HepG2 (cell line): ENCODE results near the gene SCRN3. TPM values are rescaled to one million over a fixed set of nuclear protein-coding genes. Genes with fewer than 3 reads are reported as not detected.

Experiments
- ATAC-seq: fragments of 200-7000 bp; cut with Tn5 transposase; 3 replicates; pipeline ENCODE4 v1.9.1; 2020; ENCODE audit warnings: mild to moderate bottlenecking, moderate library complexity
- Bru-seq: library from RNA; stranded (reverse); fragments of 400-500 nt; gene quantifications from one replicate; lab custom pipeline; 2021; lab: Mats Ljungman, UMichigan
- BruChase-seq, 2 experiments: library from RNA; stranded (reverse); fragments of 400-500 nt; gene quantifications; one replicate each; lab custom pipeline; 2021; lab: Mats Ljungman, UMichigan
- BruUV-seq: library from RNA; stranded (reverse); fragments of 400-500 nt; replicated peaks from 2 replicates; lab custom pipeline; 2021; lab: Mats Ljungman, UMichigan
- CTCF ChIA-PET: fragments of 300-600 bp; formaldehyde crosslinking; extraction: SDS; loops from one replicate; lab custom pipeline; 2021; ENCODE audit warnings: low total read pairs, inconsistent platforms, low intra/inter-chr PET ratio; lab: Yijun Ruan, JAX
- POLR2A ChIA-PET: fragments of 350-600 bp; sonication (Branson Sonifier 250); formaldehyde crosslinking; loops from one replicate; lab custom pipeline; 2020; ENCODE audit warnings: antibody characterized with exemption, inconsistent platforms; lab: Yijun Ruan, JAX
- DNase-seq: peaks from one replicate; pipeline ENCODE4 v3.0.0-alpha.2; 2015; ENCODE audit warnings: low spot score
- FAIRE-seq: peaks from 3 replicates; lab custom pipeline; 2011; peaks lifted over from hg19 to GRCh38; lab: Jason Lieb, UNC
- H2AFZ ChIP-seq: one replicate; pipeline ENCODE4 v1.6.1; 2011; ENCODE audit warnings: low read length, inconsistent platforms
- H3K27ac ChIP-seq: fragments of 300-600 bp; 3 replicates; pipeline ENCODE4 v1.8.0; 2011; ENCODE audit warnings: mixed run types, mild to moderate bottlenecking, mixed read lengths, low read length, inconsistent platforms; ENCODE audit not compliant: insufficient read depth; ENCODE audit errors: extremely low read length
- H3K27me3 ChIP-seq, 2 experiments: fragments of 200-600 bp in 1 of 2; 2 replicates in 1 of 2; 3 replicates in 1 of 2; pipeline versions ENCODE4 v1.6.0 to v1.8.0; 2011; ENCODE audit warnings: low read length in 2 of 2, mild to moderate bottlenecking in 2 of 2, moderate library complexity in 2 of 2, inconsistent platforms in 1 of 2; ENCODE audit not compliant: insufficient read depth in 2 of 2, control insufficient read depth in 1 of 2
- H3K36me3 ChIP-seq, 2 experiments: fragments of 200-600 bp in 1 of 2; replicated peaks in 1 of 2; 2 replicates in 1 of 2; 3 replicates in 1 of 2; pipeline versions ENCODE4 v1.5.1 to v1.8.0; 2011; ENCODE audit warnings: low read length in 2 of 2, inconsistent platforms in 1 of 2; ENCODE audit not compliant: insufficient read depth in 2 of 2, control insufficient read depth in 1 of 2
- H3K4me1 ChIP-seq: 2 replicates; pipeline ENCODE4 v1.5.1; 2012; ENCODE audit warnings: low read length, inconsistent platforms; ENCODE audit not compliant: insufficient read depth
- H3K4me2 ChIP-seq: 2 replicates; pipeline ENCODE4 v1.6.0; 2011; ENCODE audit warnings: low read depth, low read length, inconsistent platforms
- H3K4me3 ChIP-seq, 3 experiments: fragments of 200-600 bp in 1 of 3; sonication (generic), shearing (Covaris generic) in 1 of 3; replicated peaks in 1 of 3; 2 replicates each; pipeline ENCODE4 v1.5.1; 2011 to 2016; ENCODE audit warnings: low read length in 3 of 3, inconsistent platforms in 2 of 3, low read depth in 2 of 3, mild to moderate bottlenecking in 2 of 3, control low read depth in 1 of 3, mixed read lengths in 1 of 3; ENCODE audit not compliant: insufficient read depth in 1 of 3
- H3K79me2 ChIP-seq: one replicate; pipeline ENCODE4 v1.6.1; 2011; ENCODE audit warnings: low read length, inconsistent platforms; ENCODE audit not compliant: insufficient read depth
- H3K9ac ChIP-seq: 2 replicates; pipeline ENCODE4 v1.6.0; 2011; ENCODE audit warnings: mild to moderate bottlenecking, low read depth, low read length, inconsistent platforms; ENCODE audit not compliant: insufficient read depth
- H3K9me3 ChIP-seq: 2 replicates; pipeline ENCODE4 v1.5.1; 2012; ENCODE audit warnings: mild to moderate bottlenecking, low read length
- H4K20me1 ChIP-seq: 2 replicates; pipeline ENCODE4 v1.6.0; 2011; ENCODE audit warnings: inconsistent platforms, mild to moderate bottlenecking, low read length, moderate library complexity; ENCODE audit not compliant: insufficient read depth
- CEBPZ ChIP-seq: IDR thresholded peaks from 2 replicates; pipeline ENCODE4 v1.6.1; 2012; ENCODE audit warnings: low read length, improper control_type of control experiment
- CENPX ChIP-seq: sonication (generic); formaldehyde crosslinking; IDR thresholded peaks from 2 replicates; pipeline ENCODE4 v1.9.0; 2021; ENCODE audit warnings: mild to moderate bottlenecking, missing genetic modification reagents, moderate library complexity
- ELK4 ChIP-seq: sonication (generic); formaldehyde crosslinking; IDR thresholded peaks from 2 replicates; pipeline ENCODE4 v1.9.0; 2021; ENCODE audit warnings: missing genetic modification reagents, borderline replicate concordance
- FOXK2 ChIP-seq: fragments of 450-650 bp; IDR thresholded peaks from 2 replicates; pipeline ENCODE4 v1.6.1; 2016
- MEIS2 ChIP-seq: sonication (generic); formaldehyde crosslinking; IDR thresholded peaks from 2 replicates; pipeline ENCODE4 v1.9.0; 2021; ENCODE audit warnings: mild to moderate bottlenecking, missing genetic modification reagents
- SNRNP70 ChIP-seq: fragments of 200-400 bp; formaldehyde crosslinking; IDR thresholded peaks from 2 replicates; pipeline ENCODE4 v1.6.1; 2017; ENCODE audit warnings: mild to moderate bottlenecking, low read depth, low read length, moderate library complexity
- SOX5 ChIP-seq: IDR thresholded peaks from 2 replicates; pipeline ENCODE4 v1.6.1; 2016; ENCODE audit warnings: borderline replicate concordance
- ZBTB14 ChIP-seq: sonication (generic); formaldehyde crosslinking; IDR thresholded peaks from 2 replicates; pipeline ENCODE4 v1.4.0; 2020; ENCODE audit warnings: missing genetic modification reagents
- ZFP36 ChIP-seq: fragments of 150-350 bp; IDR thresholded peaks from 2 replicates; pipeline ENCODE4 v1.6.1; 2018; ENCODE audit warnings: borderline replicate concordance, low read length, low read depth; ENCODE audit not compliant: partially characterized antibody
- ZNF333 ChIP-seq: sonication (generic); formaldehyde crosslinking; IDR thresholded peaks from 2 replicates; pipeline ENCODE4 v1.4.0; 2020; ENCODE audit warnings: mild to moderate bottlenecking, missing genetic modification reagents, borderline replicate concordance
- ZNF335 ChIP-seq: sonication (generic); formaldehyde crosslinking; IDR thresholded peaks from 2 replicates; pipeline ENCODE4 v1.4.0; 2020; ENCODE audit warnings: missing genetic modification reagents
- ZNF484 ChIP-seq: sonication (generic); formaldehyde crosslinking; IDR thresholded peaks from 2 replicates; pipeline ENCODE4 v1.5.1; 2020; ENCODE audit warnings: mild to moderate bottlenecking, low read depth, missing genetic modification reagents, borderline replicate concordance
- WGBS: methylation state at CpG from one replicate; pipeline ENCODE4 v1.1.6; 2017; ENCODE audit warnings: low lambda C conversion rate; 5-methylcytosine and 5-hydroxymethylcytosine counted together
- in situ Hi-C: cut with HindIII; loops from 2 replicates; pipeline ENCODE4 v1.10.0; 2017; ENCODE audit warnings: low pct_unique_long_range_greater_than_20kb; ENCODE audit not compliant: extremely low pct_ligation_motif_present
- intact Hi-C: fragments of 100-400 bp; cut with micrococcal nuclease; formaldehyde crosslinking; loops from one replicate; pipeline ENCODE4 v1.10.0; 2022; ENCODE audit not compliant: unreplicated experiment
- long read RNA-seq, 2 experiments: library from RNA in 1 of 2; library from polyadenylated mRNA in 1 of 2; stranded (forward) in 1 of 2; unstranded in 1 of 2; transcript quantifications; one replicate each; pipeline ENCODE4 v2.0.0, GENCODE V29; 2019 to 2022
- polyA minus RNA-seq, 3 experiments: library from RNA; depleted of rRNA, polyadenylated mRNA; stranded (reverse); fragments of >200 nt; gene quantifications; 2 replicates each; pipeline ENCODE4 v1.2.3, GENCODE V29; 2011; ENCODE audit warnings: low replicate concordance in 1 of 3
- polyA plus RNA-seq, 8 experiments: library from polyadenylated mRNA; depleted of rRNA in 3 of 8; stranded (reverse) in 7 of 8; unstranded in 1 of 8; fragments of >200 nt; fragmentation: Illumina TruSeq in 4 of 8; extraction: Trizol in 4 of 8; gene quantifications; 2 replicates each; pipeline versions ENCODE4 v1.2.1 to v1.2.3, GENCODE V29; 2011 to 2016; ENCODE audit warnings: low read depth in 4 of 8, missing spikeins in 1 of 8, mixed read lengths in 1 of 8; ENCODE audit not compliant: insufficient read depth in 1 of 8
- total RNA-seq, 5 experiments: library from RNA; depleted of rRNA; stranded (reverse); fragments of >200 nt; fragmentation: Illumina TruSeq; extraction: Trizol; gene quantifications; 2 replicates each; pipeline ENCODE4 v1.2.3, GENCODE V29; 2016; ENCODE audit warnings: low read depth in 1 of 5

SCRN3 gene
- total RNA-seq (2016; rRNA removed; fragmentation: Illumina TruSeq; extraction: Trizol) (11.3 and 16.8 TPM in 2 replicates), polyA plus RNA-seq (2011; rRNA removed) (5.5 and 6.6 TPM in 2 replicates), polyA minus RNA-seq (2011; rRNA and poly(A)+ RNA removed; ENCODE audit: low replicate concordance) (3.5 and 3.7 TPM in 2 replicates), Bru-seq, nascent RNA (percentile 58 among the genes with signal in this experiment), BruChase-seq, experiment 1, labeled RNA remaining after a 6-hour chase (percentile 54 among the genes with signal in this experiment), BruChase-seq, experiment 2, labeled RNA remaining after a 2-hour chase (percentile 57 among the genes with signal in this experiment)
- total RNA-seq (2016; cell fraction: cytosol; rRNA removed; fragmentation: Illumina TruSeq; extraction: Trizol; ENCODE audit: low read depth), result 2.9 and 3.7 TPM in 2 replicates
- 11.1 and 20.2 TPM in 2 replicates for total RNA-seq (2016; cell fraction: insoluble cytoplasmic fraction; rRNA removed; fragmentation: Illumina TruSeq; extraction: Trizol)
- total RNA-seq (2016; cell fraction: membrane; rRNA removed; fragmentation: Illumina TruSeq; extraction: Trizol), result 8.6 and 8.8 TPM in 2 replicates
- 8.6 and 8.8 TPM in 2 replicates for total RNA-seq (2016; cell fraction: nucleus; rRNA removed; fragmentation: Illumina TruSeq; extraction: Trizol)
- polyA plus RNA-seq (2011; cell fraction: cytosol; rRNA removed), result 4.3 and 5.4 TPM in 2 replicates
- polyA plus RNA-seq (2011; cell fraction: nucleus; rRNA removed), result 3.7 and 5.9 TPM in 2 replicates
- 8.0 and 12.9 TPM in 2 replicates for polyA plus RNA-seq (2012)
- polyA plus RNA-seq (2016; cell fraction: cytosol; fragmentation: Illumina TruSeq; extraction: Trizol; ENCODE audit: low read depth), result 2.4 and 3.1 TPM in 2 replicates
- 14.3 and 17.8 TPM in 2 replicates for polyA plus RNA-seq (2016; cell fraction: insoluble cytoplasmic fraction; fragmentation: Illumina TruSeq; extraction: Trizol; ENCODE audit: low read depth)
- polyA plus RNA-seq (2016; cell fraction: membrane; fragmentation: Illumina TruSeq; extraction: Trizol; ENCODE audit: low read depth), result 4.2 and 5.8 TPM in 2 replicates
- 9.7 and 10.3 TPM in 2 replicates for polyA plus RNA-seq (2016; cell fraction: nucleus; fragmentation: Illumina TruSeq; extraction: Trizol; ENCODE audit: insufficient read depth, low read depth)
- 4.6 and 6.5 TPM in 2 replicates for polyA minus RNA-seq (2011; cell fraction: cytosol; rRNA and poly(A)+ RNA removed)
- polyA minus RNA-seq (2011; cell fraction: nucleus; rRNA and poly(A)+ RNA removed), result 14.2 and 17.8 TPM in 2 replicates
- long read RNA-seq, experiment 1, partial matches to known transcripts, result 2 of 4 reads
- long read RNA-seq, experiment 1, other reads (novel, unspliced or antisense), result 1 of 4 reads
- long read RNA-seq, experiment 2, partial matches to known transcripts, result 0 of 10 reads
- long read RNA-seq, experiment 2, other reads (novel, unspliced or antisense), result 10 of 10 reads

GRCh38 chr2:174395284-174395968 is at the start of gene SCRN3:
Gene SCRN3 (plus strand): TSS chr2:174395730. CDS start chr2:174398284, 2,554 bp downstream.
- Histone ChIP-seq H3K4me3 (peak within 1 kb of the TSS; percentile 95 to 98 (median 96)), H3K9me3 (no peaks in the 10 kb centered on the region), H3K4me1 (peaks cover 48% of the 10 kb centered on the region), H3K27me3 (peaks cover 0 to 4% of the 10 kb centered on the region in 2 experiments; a peak in 1 of 5 replicates), H3K36me3 (peaks cover 0 to under 1% of the 10 kb centered on the region in 2 experiments; a peak in 1 of 5 replicates), H2AFZ (peak within 1 kb of the TSS; percentile 95), H3K4me2 (peak within 1 kb of the TSS; percentile 75), H4K20me1 (no peaks in the 10 kb centered on the region; the same call in 1 of the 2 replicates), H3K79me2 (peaks cover 41% of the 10 kb centered on the region), H3K27ac (peak within 1 kb of the TSS; percentile 86), H3K9ac (peak within 1 kb of the TSS; percentile 89)
- peak; percentile 94 for DNase-seq
- in situ Hi-C loops, result no loop called here
- POLR2A ChIA-PET, result interaction anchor here (0.6 to 1.6 kb wide), 9 partner anchors 11 to 429 kb away, joined by 3 to 13 read pairs (median 4); partner anchors contain the start of genes GPR155 and OLA1
- WGBS, result 0% methylated on average over 32 of the region's 35 CpGs
- intact Hi-C loops, result no loop called here
- ATAC-seq, result peak; percentile 97
- CTCF ChIA-PET, result no interaction called here
- TSS peak; percentile 75 for BruUV-seq
- peak; percentile 97 for FAIRE-seq
- TF ChIP-seq ZNF333 (no peak), MEIS2 (CRISPR knock-in tag) (peak; percentile 98), ZNF484 (no peak), ZBTB14 (CRISPR knock-in tag) (no peak), CENPX (CRISPR knock-in tag) (no peak), FOXK2 (peak; percentile 84), ELK4 (no peak), ZNF335 (CRISPR knock-in tag) (peak; percentile 31), SOX5 (CRISPR knock-in tag) (peak; percentile 20; the same call in 1 of the 2 replicates), ZFP36 (no peak), SNRNP70 (no peak), CEBPZ (no peak)
